HG02798 (cell line): ENCODE results near the gene C10orf67.
"Not testable (repeated sequence)": the region's sequence is repeated elsewhere in the genome, so short reads cannot be mapped to it uniquely, and the experiment has no call there.

Experiments
- ATAC-seq: cut with Tn5 transposase; IDR thresholded peaks from one replicate; pipeline ENCODE4 v1.9.1; 2021; ENCODE audit warnings: mild to moderate bottlenecking; ENCODE audit not compliant: unreplicated experiment, poor library complexity

C10orf67 gene

GRCh38 chr10:23281044-23281433 lies 63.6 kb downstream of the C10orf67 start:
- no peak for ATAC-seq

- no peak for ATAC-seq
Observed at GRCh38 chr10:23280419-23281043, 64.1 kb downstream of the C10orf67 start.

- ATAC-seq, result no peak
Observed at GRCh38 chr10:23275355-23275754, 69.2 kb downstream of the C10orf67 start.

- not testable (repeated sequence) for ATAC-seq
Observed at GRCh38 chr10:23274179-23274578, 70.4 kb downstream of the C10orf67 start.

GRCh38 chr10:23270531-23270930 lies 74.1 kb downstream of the C10orf67 start:
- ATAC-seq, result no peak

GRCh38 chr10:23263441-23264164 lies 81.0 kb downstream of the C10orf67 start:
- no peak for ATAC-seq

- no peak for ATAC-seq
Observed at GRCh38 chr10:23262928-23263327, 81.7 kb downstream of the C10orf67 start.

GRCh38 chr10:23258516-23258915 lies 86.1 kb downstream of the C10orf67 start:
- ATAC-seq, result no peak

GRCh38 chr10:23253780-23254179 lies 90.8 kb downstream of the C10orf67 start:
- ATAC-seq, result no peak

GRCh38 chr10:23252859-23253258 lies 91.7 kb downstream of the C10orf67 start:
- ATAC-seq, result not testable (repeated sequence)

GRCh38 chr10:23241779-23242178 lies 102.8 kb downstream of the C10orf67 start:
- not testable (repeated sequence) for ATAC-seq

GRCh38 chr10:23238015-23238414 lies 106.6 kb downstream of the C10orf67 start:
- no peak for ATAC-seq

- ATAC-seq, result no peak
Observed at GRCh38 chr10:23230582-23230981, 114.0 kb downstream of the C10orf67 start.

GRCh38 chr10:23217471-23217870 lies 127.1 kb downstream of the C10orf67 start:
- no peak for ATAC-seq

- ATAC-seq, result no peak
Observed at GRCh38 chr10:23205972-23206642, 138.5 kb downstream of the C10orf67 start.

GRCh38 chr10:23204773-23205172 lies 139.8 kb downstream of the C10orf67 start:
- ATAC-seq, result no peak

GRCh38 chr10:23203369-23204325 lies 140.9 kb downstream of the C10orf67 start:
- no peak for ATAC-seq

- no peak for ATAC-seq
Observed at GRCh38 chr10:23202779-23203178, 141.8 kb downstream of the C10orf67 start.

- no peak for ATAC-seq
Observed at GRCh38 chr10:23201837-23202236, 142.8 kb downstream of the C10orf67 start.

- ATAC-seq, result no peak
Observed at GRCh38 chr10:23200997-23201652, 143.5 kb downstream of the C10orf67 start.
